ENCODE data around the gene NXPH4. TPM values are rescaled to one million over a fixed set of nuclear protein-coding genes. Genes with fewer than 3 reads are reported as not detected.

The NXPH4 gene
- 1 to 10 TPM; 2.0 to 4.5 (median 3.4) TPM for polyA plus RNA-seq

DNA sequence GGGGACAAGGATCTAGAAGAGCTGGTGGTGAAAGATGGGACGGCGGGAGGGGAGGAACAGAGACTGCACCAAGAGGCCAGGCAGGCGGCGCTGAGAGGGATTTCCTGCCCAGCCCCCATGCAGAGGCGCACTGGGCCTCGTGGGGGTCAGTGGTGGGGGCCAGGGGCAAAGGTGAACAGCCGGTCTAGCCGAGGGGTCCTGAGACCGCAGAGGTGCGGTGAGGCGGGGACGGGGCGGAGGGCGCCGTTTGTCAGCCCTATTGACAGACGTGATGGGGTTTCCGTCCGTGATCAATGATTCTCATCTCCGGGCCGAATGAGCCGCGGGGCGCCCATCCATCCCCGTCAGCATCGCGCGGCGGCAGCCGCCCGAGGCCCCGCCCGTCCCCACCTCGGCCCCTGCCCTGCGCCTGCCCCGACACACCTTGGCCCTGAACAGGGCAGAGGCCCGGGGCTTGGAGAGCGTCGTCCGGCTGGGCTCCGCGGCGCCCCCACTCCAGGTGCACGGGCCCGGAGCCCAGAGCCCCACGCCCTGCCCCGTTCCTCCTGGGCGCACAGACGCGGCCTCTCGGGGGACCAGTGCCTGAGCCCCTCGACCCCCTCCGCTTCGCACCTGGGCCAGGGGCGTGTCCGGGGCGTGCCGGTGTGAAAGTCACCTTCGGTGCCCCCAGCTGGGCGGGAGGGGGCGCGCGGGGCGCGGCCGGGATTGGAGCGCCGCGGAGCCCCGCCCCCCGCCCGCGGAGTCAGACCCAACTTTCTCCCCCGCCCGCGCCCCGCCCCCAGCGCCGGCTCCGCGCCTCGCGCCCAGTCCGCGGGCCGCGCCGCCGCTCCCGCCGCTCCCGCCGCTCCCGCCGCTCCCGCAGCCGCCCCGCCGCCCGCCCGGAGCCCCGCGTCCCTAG, at the start of gene NXPH4:
TSS of gene NXPH4 (plus strand) at position 781 of the 898 bp plus-strand sequence. CDS start 176 bp downstream, outside the sequence.
- no peak within 1 kb of the TSS for H3K27ac ChIP-seq (ENCODE audit: low read depth, low read length)
- WGBS, 3 donors, result 1% methylated on average over 67 to 102 of the region's 102 CpGs

DNA sequence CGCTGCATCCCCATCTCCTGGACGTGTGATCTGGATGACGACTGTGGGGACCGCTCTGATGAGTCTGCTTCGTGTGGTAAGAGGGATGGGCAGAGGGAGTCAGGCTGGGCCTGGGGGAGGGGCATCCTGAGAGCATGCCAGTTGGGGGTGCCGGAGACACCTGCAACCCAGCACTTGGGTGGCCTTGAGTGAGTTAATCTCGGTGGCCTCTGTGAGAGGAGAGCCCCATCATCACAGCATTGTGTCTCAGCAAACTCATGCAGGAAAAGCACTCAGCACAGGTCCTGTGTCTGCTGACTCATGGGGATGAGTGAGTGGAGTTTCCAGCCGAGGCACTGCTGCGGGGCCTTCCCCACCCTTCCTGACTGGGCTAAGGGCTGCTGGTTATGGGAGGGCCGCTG, 49.6 kb upstream of the NXPH4 start:
- WGBS, 3 donors, result 57 to 70% (median 66%) methylated on average over 10 of the region's 10 CpGs

DNA sequence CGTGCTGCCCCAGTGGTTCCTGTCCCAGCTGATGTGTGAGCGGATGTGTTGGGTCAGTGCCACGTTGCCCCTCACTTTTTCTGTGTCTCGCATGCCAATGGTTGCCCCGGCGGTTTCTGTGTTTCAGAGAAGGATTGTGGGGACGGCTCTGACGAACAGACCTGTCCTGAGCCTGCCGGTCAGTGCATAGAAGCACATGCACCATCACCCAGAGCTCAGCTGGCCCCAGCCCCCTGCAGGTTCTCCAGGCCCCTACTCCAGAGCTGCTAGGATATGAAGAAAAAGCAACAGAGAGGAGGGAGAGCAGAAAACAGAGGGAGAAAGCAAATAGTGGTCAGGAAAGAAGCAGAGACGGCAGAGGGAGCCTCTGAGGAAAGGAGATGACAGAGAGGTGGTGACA, 48.5 kb upstream of the NXPH4 start:
- H3K27ac ChIP-seq (ENCODE audit: low read depth, low read length), result no peak overlapping the region
- 79 to 85% (median 84%) methylated on average over 10 of the region's 10 CpGs for WGBS, 3 donors

More for the DNA sequence above, 49.6 kb upstream of the NXPH4 start:
- no peak overlapping the region for H3K27ac ChIP-seq (ENCODE audit: low read depth, low read length)

DNA sequence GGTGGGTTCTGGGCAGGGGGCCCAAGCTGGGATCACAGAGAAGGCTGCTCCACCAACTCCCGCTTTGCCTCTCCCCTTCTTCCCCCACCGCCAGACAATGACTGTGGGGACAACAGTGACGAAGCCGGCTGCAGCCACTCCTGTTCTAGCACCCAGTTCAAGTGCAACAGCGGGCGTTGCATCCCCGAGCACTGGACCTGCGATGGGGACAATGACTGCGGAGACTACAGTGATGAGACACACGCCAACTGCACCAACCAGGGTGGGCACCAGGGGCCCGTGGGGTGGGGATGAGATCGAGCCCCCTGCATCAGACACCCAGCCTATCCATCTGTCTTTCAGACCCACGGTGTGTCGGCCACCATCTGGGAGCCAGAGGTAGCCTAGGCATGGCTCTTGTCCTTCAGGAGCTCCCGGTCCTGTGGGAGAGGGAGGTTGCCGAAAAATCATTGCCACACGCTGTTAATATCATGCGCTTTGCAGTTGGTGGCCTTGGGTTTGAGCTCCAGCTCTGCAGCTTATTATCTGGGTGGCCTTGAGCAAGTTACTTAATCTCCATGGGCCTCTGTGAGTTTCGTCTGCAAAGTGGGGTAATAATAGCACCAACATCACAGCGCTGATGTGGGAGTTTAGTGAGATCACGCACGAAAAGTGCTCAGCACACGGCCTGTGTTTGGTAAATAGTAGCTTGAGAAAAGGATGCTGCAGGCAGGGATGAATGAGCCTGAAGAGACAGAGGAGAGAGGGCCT, 47.4 kb upstream of the NXPH4 start:
- H3K27ac ChIP-seq (ENCODE audit: low read depth, low read length), result no peak overlapping the region
- 77 to 83% (median 82%) methylated on average over 22 to 23 of the region's 23 CpGs for WGBS, 3 donors

GRCh38 chr12:57169969-57170368, 46.6 kb upstream of the NXPH4 start:
- 53 to 82% (median 61%) methylated on average over 7 of the region's 7 CpGs for WGBS, 3 donors

GRCh38 chr12:57170408-57170807, 46.2 kb upstream of the NXPH4 start:
- H3K27ac ChIP-seq (ENCODE audit: low read depth, low read length), result no peak overlapping the region
- WGBS, 3 donors, result 67 to 100% (median 88%) methylated on average over 1 of the region's 1 CpG

More at GRCh38 chr12:57169969-57170368, 46.6 kb upstream of the NXPH4 start:
- no peak overlapping the region for H3K27ac ChIP-seq (ENCODE audit: low read depth, low read length)

- 78 to 91% (median 82%) methylated on average over 4 of the region's 4 CpGs for WGBS, 3 donors
- H3K27ac ChIP-seq (ENCODE audit: low read depth, low read length), result no peak overlapping the region
Measured at GRCh38 chr12:57170927-57171326, 45.7 kb upstream of the NXPH4 start.

GRCh38 chr12:57171668-57172067, 44.9 kb upstream of the NXPH4 start:
- H3K27ac ChIP-seq (ENCODE audit: low read depth, low read length), result no peak overlapping the region
- WGBS, 3 donors, result 52 to 54% (median 54%) methylated on average over 3 to 4 of the region's 4 CpGs

- no peak overlapping the region for H3K27ac ChIP-seq (ENCODE audit: low read depth, low read length)
- 63 to 67% (median 64%) methylated on average over 11 of the region's 11 CpGs for WGBS, 3 donors
Measured at GRCh38 chr12:57173089-57173488, 43.5 kb upstream of the NXPH4 start.

DNA sequence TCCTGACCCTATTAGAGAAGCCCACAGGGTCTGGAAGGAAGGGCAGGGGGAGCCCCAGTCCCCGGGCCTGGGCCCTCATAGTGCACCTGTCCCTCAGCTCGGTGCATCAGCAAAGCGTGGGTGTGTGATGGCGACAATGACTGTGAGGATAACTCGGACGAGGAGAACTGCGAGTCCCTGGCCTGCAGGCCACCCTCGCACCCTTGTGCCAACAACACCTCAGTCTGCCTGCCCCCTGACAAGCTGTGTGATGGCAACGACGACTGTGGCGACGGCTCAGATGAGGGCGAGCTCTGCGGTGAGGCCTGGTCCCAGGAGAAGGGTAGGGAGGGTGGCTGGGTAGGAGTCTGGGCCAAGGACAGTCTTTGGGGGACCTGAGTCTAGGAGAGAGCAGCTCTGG, 42.9 kb upstream of the NXPH4 start:
- WGBS, 3 donors, result 84 to 92% (median 88%) methylated on average over 14 of the region's 14 CpGs

DNA sequence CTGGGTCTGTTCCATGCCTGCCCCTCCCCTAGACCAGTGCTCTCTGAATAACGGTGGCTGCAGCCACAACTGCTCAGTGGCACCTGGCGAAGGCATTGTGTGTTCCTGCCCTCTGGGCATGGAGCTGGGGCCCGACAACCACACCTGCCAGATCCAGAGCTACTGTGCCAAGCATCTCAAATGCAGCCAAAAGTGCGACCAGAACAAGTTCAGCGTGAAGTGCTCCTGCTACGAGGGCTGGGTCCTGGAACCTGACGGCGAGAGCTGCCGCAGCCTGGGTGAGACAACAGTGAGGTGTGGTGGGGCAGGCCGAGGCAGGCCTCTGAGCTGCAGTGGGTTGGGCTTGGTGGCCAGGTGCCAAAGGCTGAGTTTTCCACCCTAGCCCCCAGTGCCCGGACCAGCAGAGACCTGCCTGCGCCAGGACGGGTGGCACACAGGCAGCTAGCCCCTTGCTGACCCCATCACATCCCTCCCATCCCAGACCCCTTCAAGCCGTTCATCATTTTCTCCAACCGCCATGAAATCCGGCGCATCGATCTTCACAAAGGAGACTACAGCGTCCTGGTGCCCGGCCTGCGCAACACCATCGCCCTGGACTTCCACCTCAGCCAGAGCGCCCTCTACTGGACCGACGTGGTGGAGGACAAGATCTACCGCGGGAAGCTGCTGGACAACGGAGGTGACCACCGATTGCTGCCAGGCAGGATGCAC, 41.0 kb upstream of the NXPH4 start:
- 50 to 58% (median 56%) methylated on average over 29 of the region's 29 CpGs for WGBS, 3 donors

More for the DNA sequence above, 42.9 kb upstream of the NXPH4 start:
- H3K27ac ChIP-seq (ENCODE audit: low read depth, low read length), result no peak overlapping the region

GRCh38 chr12:57176139-57176477, 40.5 kb upstream of the NXPH4 start:
- H3K27ac ChIP-seq (ENCODE audit: low read depth, low read length), result no peak overlapping the region
- 83 to 90% (median 83%) methylated on average over 9 of the region's 9 CpGs for WGBS, 3 donors

More for the DNA sequence above, 41.0 kb upstream of the NXPH4 start:
- H3K27ac ChIP-seq (ENCODE audit: low read depth, low read length), result no peak overlapping the region

DNA sequence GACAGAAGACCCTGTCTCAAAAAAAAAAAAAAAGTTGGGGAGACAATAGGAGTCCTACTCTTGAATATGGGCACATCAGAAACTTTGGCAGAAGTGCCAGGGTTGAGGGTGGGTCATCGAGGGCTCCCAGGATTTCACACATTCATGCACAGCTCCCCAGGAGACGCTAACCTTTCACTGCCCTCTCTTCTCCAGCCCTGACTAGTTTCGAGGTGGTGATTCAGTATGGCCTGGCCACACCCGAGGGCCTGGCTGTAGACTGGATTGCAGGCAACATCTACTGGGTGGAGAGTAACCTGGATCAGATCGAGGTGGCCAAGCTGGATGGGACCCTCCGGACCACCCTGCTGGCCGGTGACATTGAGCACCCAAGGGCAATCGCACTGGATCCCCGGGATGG, 39.7 kb upstream of the NXPH4 start:
- H3K27ac ChIP-seq (ENCODE audit: low read depth, low read length), result no peak overlapping the region
- 84 to 88% (median 85%) methylated on average over 9 of the region's 9 CpGs for WGBS, 3 donors

DNA sequence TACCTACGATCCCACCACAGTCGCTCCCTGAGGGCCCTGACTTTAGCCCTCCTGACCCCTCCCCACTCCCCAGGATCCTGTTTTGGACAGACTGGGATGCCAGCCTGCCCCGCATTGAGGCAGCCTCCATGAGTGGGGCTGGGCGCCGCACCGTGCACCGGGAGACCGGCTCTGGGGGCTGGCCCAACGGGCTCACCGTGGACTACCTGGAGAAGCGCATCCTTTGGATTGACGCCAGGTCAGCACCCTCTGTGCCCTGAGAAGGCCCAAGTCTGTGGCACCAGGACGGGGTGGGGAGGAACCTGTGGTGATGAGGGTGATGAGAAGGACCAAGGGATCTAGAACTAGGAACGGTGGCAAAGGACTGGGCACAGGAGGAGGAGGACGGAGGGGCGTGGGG, 39.2 kb upstream of the NXPH4 start:
- 88 to 93% (median 90%) methylated on average over 16 of the region's 16 CpGs for WGBS, 3 donors
- H3K27ac ChIP-seq (ENCODE audit: low read depth, low read length), result no peak overlapping the region

DNA sequence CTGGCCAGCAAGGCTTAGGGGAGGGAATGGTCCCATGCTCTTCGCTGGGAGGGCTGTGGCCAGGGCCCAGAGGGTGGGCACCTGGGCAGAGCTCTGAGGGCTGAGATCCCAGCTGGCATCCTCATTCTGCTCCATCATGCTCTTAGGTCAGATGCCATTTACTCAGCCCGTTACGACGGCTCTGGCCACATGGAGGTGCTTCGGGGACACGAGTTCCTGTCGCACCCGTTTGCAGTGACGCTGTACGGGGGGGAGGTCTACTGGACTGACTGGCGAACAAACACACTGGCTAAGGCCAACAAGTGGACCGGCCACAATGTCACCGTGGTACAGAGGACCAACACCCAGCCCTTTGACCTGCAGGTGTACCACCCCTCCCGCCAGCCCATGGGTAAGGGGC, 38.4 kb upstream of the NXPH4 start:
- H3K27ac ChIP-seq (ENCODE audit: low read depth, low read length), result no peak overlapping the region
- WGBS, 3 donors, result 82 to 86% (median 83%) methylated on average over 14 of the region's 14 CpGs

DNA sequence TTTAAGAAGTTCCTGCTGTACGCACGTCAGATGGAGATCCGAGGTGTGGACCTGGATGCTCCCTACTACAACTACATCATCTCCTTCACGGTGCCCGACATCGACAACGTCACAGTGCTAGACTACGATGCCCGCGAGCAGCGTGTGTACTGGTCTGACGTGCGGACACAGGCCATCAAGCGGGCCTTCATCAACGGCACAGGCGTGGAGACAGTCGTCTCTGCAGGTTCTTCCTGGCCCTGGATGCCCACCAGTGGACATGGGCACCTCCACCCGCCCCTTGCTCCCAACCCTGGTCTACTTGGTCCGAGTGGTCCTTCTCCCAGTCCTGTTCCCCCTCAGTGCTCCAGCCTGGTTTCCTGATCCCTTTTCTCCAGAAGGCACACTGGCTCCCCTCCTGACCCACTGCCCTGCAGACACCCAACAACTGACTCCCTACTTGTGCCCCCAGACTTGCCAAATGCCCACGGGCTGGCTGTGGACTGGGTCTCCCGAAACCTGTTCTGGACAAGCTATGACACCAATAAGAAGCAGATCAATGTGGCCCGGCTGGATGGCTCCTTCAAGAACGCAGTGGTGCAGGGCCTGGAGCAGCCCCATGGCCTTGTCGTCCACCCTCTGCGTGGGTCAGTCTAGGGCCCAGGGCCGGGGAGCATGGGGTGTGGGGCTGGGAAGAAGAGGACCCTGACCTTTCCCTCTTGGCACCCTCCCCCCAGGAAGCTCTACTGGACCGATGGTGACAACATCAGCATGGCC, 37.1 kb upstream of the NXPH4 start:
- 87 to 94% (median 90%) methylated on average over 27 of the region's 27 CpGs for WGBS, 3 donors
- no peak overlapping the region for H3K27ac ChIP-seq (ENCODE audit: low read depth, low read length)

DNA sequence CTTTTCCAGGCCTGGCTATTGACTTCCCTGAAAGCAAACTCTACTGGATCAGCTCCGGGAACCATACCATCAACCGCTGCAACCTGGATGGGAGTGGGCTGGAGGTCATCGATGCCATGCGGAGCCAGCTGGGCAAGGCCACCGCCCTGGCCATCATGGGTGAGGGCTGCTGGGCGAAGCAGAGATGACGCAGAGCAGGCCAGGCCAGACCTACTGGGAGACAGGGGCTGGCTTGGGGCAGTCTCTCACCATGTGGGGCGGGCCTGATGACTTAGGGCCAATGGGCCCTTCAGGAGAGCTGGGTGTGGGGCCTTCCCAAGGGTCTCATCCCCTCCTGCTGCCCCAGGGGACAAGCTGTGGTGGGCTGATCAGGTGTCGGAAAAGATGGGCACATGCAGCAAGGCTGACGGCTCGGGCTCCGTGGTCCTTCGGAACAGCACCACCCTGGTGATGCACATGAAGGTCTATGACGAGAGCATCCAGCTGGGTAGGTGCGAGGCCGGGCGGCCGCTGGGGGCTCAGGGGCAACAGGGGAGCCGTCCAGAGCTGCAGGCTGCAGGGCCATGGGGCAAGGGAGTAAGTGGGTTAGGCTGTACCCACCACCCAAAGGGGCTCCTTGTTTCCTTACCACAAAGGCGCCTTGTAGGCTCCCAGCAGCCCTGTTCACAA, 36.1 kb upstream of the NXPH4 start:
- H3K27ac ChIP-seq (ENCODE audit: low read depth, low read length), result no peak overlapping the region
- WGBS, 3 donors, result 91 to 93% (median 91%) methylated on average over 20 of the region's 20 CpGs

GRCh38 chr12:57181072-57181471, 35.5 kb upstream of the NXPH4 start:
- 68 to 73% (median 73%) methylated on average over 9 of the region's 9 CpGs for WGBS, 3 donors
- H3K27ac ChIP-seq (ENCODE audit: low read depth, low read length), result no peak overlapping the region
